Stimulated activated CD8-positive, alpha-beta memory T cell treated with anti-CD3 and anti-CD28 coated beads, Interleukin-2, amount 100 ng/mL, for 1 hour (primary cell): ENCODE data around the gene IGSF22.

ENCODE experiments used
- DNase-seq, 2 donors: peaks; one replicate each; pipeline ENCODE4 v3.0.0-alpha.2; 2020; ENCODE audit warnings: low read depth in 2 of 2

Gene IGSF22

GRCh38 chr11:18743900-18744514 lies 18.0 kb upstream of the IGSF22 start:
- DNase-seq = no peak

- no peak for DNase-seq
These were observed 17.4 kb upstream of the IGSF22 start for GRCh38 chr11:18743365-18743764.

- no peak for DNase-seq
These were observed 15.8 kb upstream of the IGSF22 start for GRCh38 chr11:18741783-18742182.

GRCh38 chr11:18739685-18740084 lies 13.7 kb upstream of the IGSF22 start:
- no peak for DNase-seq

GRCh38 chr11:18737642-18738041 lies 11.7 kb upstream of the IGSF22 start:
- no peak for DNase-seq

- no peak for DNase-seq
These were observed 10.7 kb upstream of the IGSF22 start for GRCh38 chr11:18736590-18737148.

- DNase-seq = no peak
These were observed 7.2 kb upstream of the IGSF22 start for GRCh38 chr11:18733202-18733601.

GRCh38 chr11:18731949-18732821 lies 6.2 kb upstream of the IGSF22 start:
- DNase-seq = peak; percentile 43 to 50

GRCh38 chr11:18731441-18731840 lies 5.5 kb upstream of the IGSF22 start:
- DNase-seq = no peak

- DNase-seq = no peak
These were observed 4.0 kb upstream of the IGSF22 start for GRCh38 chr11:18730020-18730419.

- DNase-seq = no peak
These were observed 3.4 kb upstream of the IGSF22 start for GRCh38 chr11:18729426-18729825.

GRCh38 chr11:18728658-18729057 lies 2.7 kb upstream of the IGSF22 start:
- no peak for DNase-seq

GRCh38 chr11:18727479-18728236 lies 1.7 kb upstream of the IGSF22 start:
- DNase-seq = no peak

GRCh38 chr11:18723991-18724390 lies 2.0 kb downstream of the IGSF22 start:
- DNase-seq = no peak

GRCh38 chr11:18722293-18722637 lies 3.7 kb downstream of the IGSF22 start:
- no peak for DNase-seq

- DNase-seq = no peak
These were observed 4.3 kb downstream of the IGSF22 start for GRCh38 chr11:18721561-18722292.

GRCh38 chr11:18720808-18721560 lies 5.0 kb downstream of the IGSF22 start:
- DNase-seq = peak; percentile 58 to 72

GRCh38 chr11:18720091-18720807 lies 5.7 kb downstream of the IGSF22 start:
- DNase-seq = no peak

GRCh38 chr11:18715476-18715875 lies 10.5 kb downstream of the IGSF22 start:
- no peak for DNase-seq

GRCh38 chr11:18714443-18714780 lies 11.6 kb downstream of the IGSF22 start:
- no peak for DNase-seq
